ENCODE measurements around the gene TTYH3. TPM values are rescaled to one million over a fixed set of nuclear protein-coding genes. Genes with fewer than 3 reads are reported as not detected.

TTYH3 gene
- total and polyA plus RNA-seq, 2 experiments from 2014 or later: 46.3 to 108 TPM

GRCh38 chr7:2687881-2688318 lies 56.1 kb downstream of the TTYH3 start, which contains the start of gene AMZ1:
TSS of gene AMZ1 (plus strand) at chr7:2688202. CDS start at chr7:2700452, 12,250 bp downstream.
- WGBS (ENCODE audit: low lambda C conversion rate, missing lambda C conversion rate): 10% methylated on average over 14 of the region's 41 CpGs
- no peak for DNase-seq (ENCODE audit: low spot score)
- H3K4me3 ChIP-seq: no peak within 1 kb of the TSS

GRCh38 chr7:2688409-2689342 lies 56.9 kb downstream of the TTYH3 start:
- Histone ChIP-seq H3K4me2 (peak overlapping the region; percentile 86), H3K9me3 (ENCODE audit: low read depth) (no peaks in the 10 kb centered on the region), H3K27ac (no peak overlapping the region), H4K20me1 (ENCODE audit: insufficient read depth, poor library complexity, severe bottlenecking) (no peaks in the 10 kb centered on the region), H3K36me3 (replicated peaks; ENCODE audit: insufficient read depth, low read depth) (no peaks in the 10 kb centered on the region), H3K9me2 (replicated peaks; ENCODE audit: insufficient read depth) (no peaks in the 10 kb centered on the region), H3K27me3 (peaks cover 43% of the 10 kb centered on the region), H3K4me3 (no peak overlapping the region), H3K79me2 (no peaks in the 10 kb centered on the region), H3K4me1 (ENCODE audit: insufficient read depth) (peaks cover 5% of the 10 kb centered on the region), H2AFZ (no peak overlapping the region)
- 30% methylated on average over 40 of the region's 62 CpGs for WGBS (ENCODE audit: low lambda C conversion rate, missing lambda C conversion rate)
- no peak for DNase-seq (ENCODE audit: low spot score)
- peak; percentile 33 for TF ChIP-seq EZH2phosphoT487 (IDR thresholded peaks at IDR 0.05; ENCODE audit: low read depth, severe bottlenecking, unreplicated experiment)
- TF ChIP-seq CTCF (IDR thresholded peaks at IDR 0.05; ENCODE audit: poor library complexity): no peak
- TF ChIP-seq EZH2 (IDR thresholded peaks at IDR 0.05; ENCODE audit: borderline replicate concordance): peak; percentile 73

More at GRCh38 chr7:2687881-2688318, 56.1 kb downstream of the TTYH3 start, which contains the start of gene AMZ1:
- Histone ChIP-seq H3K27me3 (peaks cover 43% of the 10 kb centered on the region), H3K79me2 (no peaks in the 10 kb centered on the region), H3K4me1 (ENCODE audit: insufficient read depth) (peaks cover 5% of the 10 kb centered on the region), H4K20me1 (ENCODE audit: insufficient read depth, poor library complexity, severe bottlenecking) (no peaks in the 10 kb centered on the region), H3K4me2 (peak within 1 kb of the TSS; percentile 86), H3K36me3 (replicated peaks; ENCODE audit: insufficient read depth, low read depth) (no peaks in the 10 kb centered on the region), H3K27ac (no peak within 1 kb of the TSS), H2AFZ (no peak within 1 kb of the TSS), H3K9me3 (ENCODE audit: low read depth) (no peaks in the 10 kb centered on the region), H3K9me2 (replicated peaks; ENCODE audit: insufficient read depth) (no peaks in the 10 kb centered on the region)
- no peak for TF ChIP-seq EZH2phosphoT487 (IDR thresholded peaks at IDR 0.05; ENCODE audit: low read depth, severe bottlenecking, unreplicated experiment)
- TF ChIP-seq EZH2 (IDR thresholded peaks at IDR 0.05; ENCODE audit: borderline replicate concordance): peak; percentile 54

GRCh38 chr7:2689343-2689847 lies 57.6 kb downstream of the TTYH3 start:
- no peaks in the 10 kb centered on the region for H3K36me3 ChIP-seq (replicated peaks; ENCODE audit: insufficient read depth, low read depth)
- H3K9me2 ChIP-seq (replicated peaks; ENCODE audit: insufficient read depth): no peaks in the 10 kb centered on the region
- H2AFZ ChIP-seq: no peak overlapping the region
- H3K4me2 ChIP-seq: no peak overlapping the region
- DNase-seq (ENCODE audit: low spot score): no peak
- H3K27me3 ChIP-seq: peaks cover 43% of the 10 kb centered on the region
- H3K4me1 ChIP-seq (ENCODE audit: insufficient read depth): peaks cover 5% of the 10 kb centered on the region
- TF ChIP-seq EZH2phosphoT487 (IDR thresholded peaks at IDR 0.05; ENCODE audit: low read depth, severe bottlenecking, unreplicated experiment) (no peak), EZH2 (IDR thresholded peaks at IDR 0.05; ENCODE audit: borderline replicate concordance) (no peak), CTCF (IDR thresholded peaks at IDR 0.05; ENCODE audit: poor library complexity) (no peak)
- H3K27ac ChIP-seq: no peak overlapping the region
- no peak overlapping the region for H3K4me3 ChIP-seq
- 83% methylated on average over 16 of the region's 16 CpGs for WGBS (ENCODE audit: low lambda C conversion rate, missing lambda C conversion rate)
- no peaks in the 10 kb centered on the region for H4K20me1 ChIP-seq (ENCODE audit: insufficient read depth, poor library complexity, severe bottlenecking)
- no peaks in the 10 kb centered on the region for H3K79me2 ChIP-seq
- H3K9me3 ChIP-seq (ENCODE audit: low read depth): no peaks in the 10 kb centered on the region

Data from hepatocyte (in vitro differentiated cells).